Measurements from ENCODE around the gene C1R.
"Not testable (repeated sequence)": the region's sequence is repeated elsewhere in the genome, so short reads cannot be mapped to it uniquely, and the experiment has no call there.

The C1R gene

DNA sequence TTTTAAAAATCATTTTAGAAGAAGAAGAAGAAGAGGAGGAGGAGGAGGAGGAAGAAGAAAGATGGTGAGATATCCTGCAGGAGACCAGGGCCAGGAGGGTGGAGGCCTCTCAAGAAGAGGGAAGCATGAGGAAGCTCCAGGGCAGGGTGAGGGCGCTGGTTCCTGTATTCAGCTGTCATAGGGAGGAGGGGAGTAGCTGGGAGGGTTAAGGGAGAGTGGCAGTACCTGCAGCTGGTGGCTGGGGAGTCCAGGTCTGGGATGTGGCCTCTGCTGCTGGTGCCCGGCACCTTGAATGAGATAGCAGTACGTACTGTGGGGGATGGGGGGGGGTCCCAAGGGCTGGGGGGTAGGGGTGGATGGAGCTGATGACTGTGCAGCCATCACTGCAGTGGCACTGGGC is 26.6 kb upstream of the C1R start:
- no peak for DNase-seq

DNA sequence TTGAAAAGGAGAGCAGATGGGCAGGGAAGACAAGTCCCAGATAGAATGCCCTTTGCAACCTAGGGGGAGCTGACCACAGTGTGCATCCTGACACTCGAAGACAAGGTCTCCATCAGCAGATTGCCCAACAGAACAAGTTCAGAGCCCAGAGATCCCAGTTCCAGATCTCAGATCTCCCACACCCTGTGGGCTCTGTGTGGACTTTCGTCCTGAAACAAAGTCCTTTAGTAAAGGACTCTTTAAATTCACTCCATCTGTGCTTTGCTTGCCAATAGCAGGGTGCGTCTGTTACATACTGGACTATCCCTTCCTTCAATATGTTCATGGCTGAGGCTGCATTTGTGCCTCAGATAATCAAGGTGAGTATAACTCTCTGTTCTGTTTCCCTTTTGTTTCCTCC is 25.4 kb upstream of the C1R start:
- no peak for DNase-seq

DNA sequence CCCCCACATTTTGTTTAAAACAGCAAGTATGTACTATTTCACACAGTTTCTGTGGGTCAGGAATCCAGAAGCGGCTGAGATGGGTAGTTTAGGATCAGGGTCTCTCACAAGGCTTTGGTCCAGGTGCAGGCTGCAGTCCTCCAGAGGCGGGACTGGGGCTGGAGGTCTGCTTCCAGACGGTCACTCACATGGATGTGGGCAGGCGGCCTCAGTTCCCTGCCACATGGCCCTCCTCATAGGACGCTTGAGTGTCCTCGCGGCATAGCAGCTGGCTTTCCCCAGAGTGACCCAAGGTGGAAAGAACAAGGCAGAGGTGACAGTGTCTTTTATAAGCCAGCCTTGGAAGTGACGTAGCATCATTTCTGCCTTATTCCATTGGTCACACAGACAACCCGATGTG is 24.7 kb upstream of the C1R start:
- no peak for DNase-seq

DNA sequence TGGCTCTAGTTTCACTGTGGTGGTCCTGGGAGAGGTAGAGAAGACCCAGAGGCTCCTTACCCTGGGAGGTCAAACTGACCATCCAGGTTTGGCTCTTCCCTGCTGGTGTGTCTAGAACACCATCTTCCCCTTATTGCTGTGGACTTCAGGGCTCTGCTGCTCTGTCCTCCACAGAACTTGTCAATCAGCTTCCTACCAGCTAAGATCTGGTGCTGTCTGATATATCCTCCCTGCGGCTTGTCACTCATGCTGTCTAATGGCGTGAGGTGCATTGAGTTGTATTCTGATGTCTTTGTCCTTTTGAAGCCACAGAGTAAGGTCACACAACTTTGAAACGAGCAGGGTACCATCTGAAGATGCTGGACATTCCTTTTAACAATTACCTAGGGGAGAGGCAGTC is 24.0 kb upstream of the C1R start:
- no peak for DNase-seq

DNA sequence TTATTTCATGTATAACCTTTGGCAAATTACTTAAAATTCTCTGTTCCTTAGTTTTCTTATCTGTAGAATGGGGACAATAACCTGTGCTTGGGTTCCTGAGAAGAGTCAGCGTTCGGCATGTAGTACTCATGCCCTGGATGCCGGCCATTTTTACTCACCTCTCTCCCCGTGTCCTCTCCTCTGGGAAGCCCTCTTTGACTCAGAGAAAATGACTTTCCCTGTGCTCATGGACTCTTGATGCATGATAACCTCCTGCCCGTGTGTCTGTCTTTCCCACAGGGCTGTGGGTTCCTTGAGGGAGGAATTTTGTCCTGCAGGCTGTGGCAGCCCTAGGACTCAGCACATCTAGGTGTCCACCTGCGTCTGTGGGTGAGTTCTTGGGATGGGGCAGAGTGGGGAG is 22.6 kb upstream of the C1R start:
- no peak for DNase-seq

DNA sequence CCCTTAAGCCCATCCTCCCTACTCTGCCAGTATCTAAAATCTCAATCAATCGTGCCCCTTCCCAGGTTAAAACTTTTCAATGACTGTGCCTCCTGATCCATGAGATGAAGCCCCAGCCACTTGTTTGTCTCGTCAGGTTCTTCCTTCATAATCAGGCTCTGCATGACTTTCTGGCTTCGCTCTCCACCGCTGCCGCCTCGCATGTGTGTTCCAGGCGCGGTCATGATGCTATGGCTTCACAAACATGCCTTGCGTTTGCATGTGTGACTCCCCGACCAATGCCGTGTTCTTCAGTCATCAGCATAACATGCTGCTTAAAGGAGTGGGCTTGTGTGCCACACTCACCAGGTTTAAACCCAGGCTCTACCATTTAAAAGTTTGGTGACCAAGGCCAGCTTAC is 21.8 kb upstream of the C1R start:
- DNase-seq, result no peak

DNA sequence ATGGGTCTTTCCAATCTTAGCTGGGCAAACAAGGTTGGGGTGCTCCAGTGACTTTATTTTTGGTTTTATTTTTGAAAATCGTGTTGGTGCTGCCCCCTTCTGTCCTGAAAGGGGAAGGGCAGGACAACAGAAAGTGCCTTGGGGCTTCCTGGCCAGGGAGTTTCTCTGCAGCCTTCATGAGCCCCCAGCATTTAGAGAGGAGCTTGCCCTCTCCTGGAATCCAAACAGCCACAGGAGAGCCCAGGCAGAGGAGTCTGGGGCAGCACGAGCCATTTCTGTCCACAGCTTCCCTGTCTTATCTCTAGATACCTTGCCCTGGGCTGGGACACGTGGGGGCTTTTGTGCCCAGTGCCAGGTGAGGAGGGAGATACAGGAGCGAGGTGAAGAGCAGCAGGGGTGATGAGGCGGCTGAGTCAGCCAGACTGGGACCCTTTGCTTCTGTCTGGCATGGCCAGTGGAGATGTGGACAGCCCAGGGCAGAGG is 21.2 kb upstream of the C1R start:
- DNase-seq, result peak; percentile 60

DNA sequence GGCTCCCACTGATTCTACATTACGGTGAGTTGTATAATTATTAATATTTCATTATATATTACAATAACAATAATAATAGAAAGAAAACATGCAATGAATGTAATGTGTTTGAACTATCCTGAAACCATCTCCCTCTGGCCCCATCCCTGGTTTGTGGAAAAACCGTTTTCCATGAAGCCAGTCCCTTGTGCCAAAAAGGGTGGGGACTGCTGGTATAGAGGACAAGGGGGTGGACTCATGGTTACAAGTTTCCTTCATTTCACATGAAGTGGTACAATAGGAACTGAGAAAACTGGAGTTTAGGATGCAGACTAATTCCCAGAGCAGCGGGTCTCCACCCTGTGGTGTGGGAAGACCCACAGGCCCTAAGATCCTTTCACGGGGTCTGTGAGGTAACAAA is 19.8 kb upstream of the C1R start:
- DNase-seq, result no peak

DNA sequence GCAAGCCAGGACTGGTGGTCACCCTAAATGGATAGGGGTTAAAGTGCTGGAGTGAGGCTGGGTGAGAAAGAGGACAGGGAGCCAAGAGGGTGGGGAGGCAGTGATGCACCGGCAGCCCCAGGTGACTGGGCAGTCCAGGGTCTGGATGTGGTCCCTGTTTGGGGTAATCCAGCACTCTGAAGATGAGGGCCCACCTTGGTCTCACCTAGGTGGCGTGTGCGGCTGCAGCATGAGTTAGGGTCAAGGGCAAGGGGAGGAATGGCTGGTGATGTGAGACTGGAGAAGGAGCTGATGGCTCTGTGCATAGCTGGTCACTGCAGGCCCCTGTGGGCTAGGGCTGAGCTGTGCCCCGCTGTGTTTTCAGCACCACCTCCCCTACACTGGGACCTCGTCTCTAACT is 18.4 kb upstream of the C1R start:
- DNase-seq, result no peak

DNA sequence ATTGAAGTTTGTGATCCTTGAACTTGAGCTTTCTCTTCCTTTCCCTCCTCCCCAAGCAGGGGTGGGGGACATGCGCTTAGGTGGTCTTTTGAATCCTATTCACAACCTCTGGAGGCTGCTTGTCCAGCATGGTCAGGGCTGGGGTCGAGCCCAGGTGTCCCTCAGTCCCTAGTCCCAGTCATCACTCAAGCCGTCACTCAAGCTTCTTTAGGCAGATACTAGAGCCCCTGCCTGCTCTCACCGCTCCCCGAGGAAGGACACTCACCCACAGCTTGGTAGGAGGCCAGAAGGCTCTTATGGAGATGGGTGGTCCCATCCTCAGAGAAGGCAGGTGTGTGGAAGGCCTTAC is 17.3 kb upstream of the C1R start:
- DNase-seq, result no peak

DNA sequence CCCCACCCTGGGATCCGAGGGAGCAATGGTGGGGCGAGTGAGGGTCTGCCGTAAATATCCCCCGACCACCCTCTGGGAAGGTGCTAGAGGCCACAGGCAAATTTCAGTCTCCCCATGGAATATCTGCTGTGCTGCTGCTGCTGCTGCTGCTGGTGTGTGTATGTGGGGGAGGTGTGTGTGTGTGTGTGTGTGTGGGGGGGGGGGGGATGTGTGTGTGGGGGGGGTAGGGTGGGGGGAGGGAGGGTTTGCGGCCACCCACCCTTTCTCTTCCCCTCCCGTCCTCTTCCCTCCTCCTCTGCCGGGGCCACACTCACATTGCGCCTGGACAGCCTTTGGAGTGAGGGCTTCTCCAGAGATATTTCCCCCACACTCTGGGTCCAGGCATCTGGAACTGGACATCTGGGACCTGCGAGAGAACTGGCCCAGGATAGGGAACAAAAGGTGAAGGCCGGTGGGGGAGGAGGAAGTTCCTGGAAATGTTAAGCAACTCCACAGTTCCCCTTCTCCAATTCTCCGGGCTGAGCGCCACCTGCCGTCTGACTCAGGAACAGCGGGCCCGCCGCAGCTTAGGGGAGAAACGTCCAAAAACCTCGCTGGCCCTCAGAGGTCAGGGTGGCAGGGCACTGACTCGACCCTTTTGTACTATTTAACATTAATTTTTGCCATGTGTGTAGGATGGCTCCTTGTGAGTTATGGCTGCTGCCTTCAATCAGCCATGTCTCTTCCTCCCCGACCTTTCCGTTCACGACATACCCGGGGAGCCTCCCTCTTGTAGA is 16.7 kb upstream of the C1R start, which contains the start of gene C1RL:
Gene C1RL (minus strand): TSS at position 419 of the 776 bp plus-strand sequence. CDS start 34 bp downstream, at position 385.
- DNase-seq, result peak; percentile 81

DNA sequence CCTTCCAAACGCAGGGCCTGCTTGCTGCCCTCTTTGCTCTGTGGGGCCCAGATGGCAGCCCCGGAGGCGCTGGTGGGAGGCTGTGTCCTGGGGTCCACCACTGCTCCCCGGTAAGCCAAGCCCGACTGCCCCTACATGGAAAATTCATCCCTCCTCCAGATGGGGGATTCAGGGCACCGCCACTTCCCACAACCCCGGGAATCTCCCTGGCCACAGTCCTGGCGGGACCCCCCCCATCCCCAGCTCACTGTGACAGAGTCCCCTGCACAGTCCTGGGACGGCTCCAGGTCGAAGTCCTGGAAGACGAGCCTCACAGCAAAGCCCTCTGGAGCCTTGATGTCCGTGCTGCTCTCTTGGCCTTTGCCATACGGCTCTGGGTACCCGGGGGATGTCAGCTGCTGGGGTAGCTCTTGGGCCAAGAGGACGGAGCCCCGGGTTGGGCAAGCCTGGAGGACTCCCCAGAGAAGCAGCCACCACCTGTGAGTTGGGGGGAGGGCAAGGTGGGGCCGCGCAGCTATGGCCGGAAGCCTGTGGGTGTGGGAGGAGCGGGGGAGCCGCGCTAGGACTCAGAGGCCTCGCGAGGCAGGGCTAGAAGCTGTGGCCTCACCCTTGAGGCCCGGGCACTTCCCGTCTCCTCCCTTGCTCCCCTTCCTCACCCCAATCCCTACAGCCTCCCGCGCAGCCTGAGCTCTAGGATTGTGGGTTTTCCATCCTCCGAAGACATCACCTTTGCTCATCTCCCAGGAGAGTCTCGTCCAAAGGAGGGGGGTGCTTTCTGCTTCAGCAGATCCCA is 16.0 kb upstream of the C1R start:
- DNase-seq, result peak; percentile 77

DNA sequence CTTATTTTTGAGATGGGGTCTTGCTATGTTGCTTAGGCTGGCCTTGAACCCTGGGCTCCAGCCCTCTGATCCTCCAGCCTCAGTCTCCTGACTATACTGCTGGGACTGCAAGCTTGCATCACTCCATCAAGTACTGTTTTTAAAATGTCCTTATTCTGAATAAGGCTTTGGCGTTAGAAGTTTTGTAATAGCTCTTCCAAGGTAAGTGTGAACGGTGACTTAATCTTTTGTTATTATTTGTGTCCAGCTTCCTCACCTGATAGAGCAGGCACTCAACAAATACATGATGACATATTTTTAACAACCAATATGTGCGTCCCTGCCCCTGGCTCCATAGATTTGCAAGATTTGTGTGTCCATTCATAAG is 15.4 kb upstream of the C1R start:
- DNase-seq, result peak; percentile 17

DNA sequence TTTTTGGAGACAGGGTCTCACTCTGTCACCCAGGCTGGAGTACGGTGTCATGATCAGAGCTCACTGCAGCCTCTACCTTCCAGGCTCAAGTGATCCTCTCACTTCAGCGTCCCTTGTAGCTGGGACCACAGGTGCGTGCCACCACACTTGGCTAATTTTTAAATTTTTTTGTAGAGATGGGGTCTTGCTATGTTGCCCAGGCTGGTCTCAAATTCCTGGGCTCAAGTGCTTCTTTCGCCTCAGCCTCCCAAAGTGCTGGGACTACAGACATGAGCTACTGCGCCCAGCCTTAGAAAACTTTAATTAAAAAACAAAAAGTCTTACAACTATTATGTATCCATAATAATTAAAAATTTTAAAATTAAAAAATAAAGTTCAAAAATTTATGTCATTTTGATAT is 14.9 kb upstream of the C1R start:
- not testable (repeated sequence) for DNase-seq

DNA sequence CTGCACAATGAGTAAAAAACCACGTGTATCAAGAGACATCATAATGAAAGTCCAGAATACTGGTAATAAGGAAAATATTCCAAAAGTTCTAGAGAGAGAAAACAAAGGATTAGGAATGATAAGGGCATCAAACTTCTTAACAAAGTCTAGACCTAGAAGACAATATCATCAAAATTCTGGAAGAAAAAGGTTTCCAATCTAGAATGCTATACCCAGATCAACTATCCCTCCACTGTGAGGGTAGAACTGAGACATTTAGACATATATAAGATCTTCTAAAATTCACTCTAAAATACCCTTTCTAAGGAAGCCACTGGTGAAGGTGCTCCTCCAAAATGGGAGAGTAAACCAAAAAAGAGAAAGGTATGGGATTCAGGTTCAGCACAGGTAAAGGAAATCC is 13.8 kb upstream of the C1R start:
- DNase-seq, result no peak

DNA sequence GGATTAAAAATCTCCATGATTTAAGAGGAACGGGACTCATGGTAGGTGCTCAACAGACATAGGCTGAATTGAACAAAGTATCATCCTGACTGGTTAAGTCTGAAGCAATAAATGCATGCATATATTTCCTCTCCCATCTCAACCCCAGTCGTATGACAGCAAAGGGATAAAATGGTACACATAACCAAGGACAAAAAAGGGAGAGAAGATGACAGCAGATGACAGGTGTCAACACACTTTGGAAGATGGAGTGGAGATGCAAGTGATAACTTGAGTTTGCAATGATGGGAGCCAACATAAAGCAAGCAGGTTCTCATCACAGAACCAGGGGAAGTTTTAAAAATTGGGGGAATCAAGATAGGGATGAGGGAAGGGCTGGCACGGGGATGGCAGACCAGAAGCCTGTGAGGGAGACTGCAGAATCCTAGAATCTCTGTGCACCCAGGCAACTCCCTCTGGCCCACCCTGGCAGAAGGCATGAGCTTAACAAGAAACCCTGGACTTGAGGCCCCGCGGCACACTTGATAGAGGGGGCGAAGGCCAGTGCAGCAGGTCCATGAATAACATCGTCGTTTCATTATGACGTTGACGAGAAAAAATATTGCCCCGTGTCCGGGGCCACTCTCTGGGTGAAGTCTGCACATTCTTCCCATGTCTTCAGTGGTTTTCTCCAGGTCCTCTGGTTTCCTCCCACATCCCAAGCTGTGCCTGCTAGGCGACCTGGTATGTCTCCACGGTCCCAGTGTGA is 11.8 kb upstream of the C1R start:
- no peak for DNase-seq

DNA sequence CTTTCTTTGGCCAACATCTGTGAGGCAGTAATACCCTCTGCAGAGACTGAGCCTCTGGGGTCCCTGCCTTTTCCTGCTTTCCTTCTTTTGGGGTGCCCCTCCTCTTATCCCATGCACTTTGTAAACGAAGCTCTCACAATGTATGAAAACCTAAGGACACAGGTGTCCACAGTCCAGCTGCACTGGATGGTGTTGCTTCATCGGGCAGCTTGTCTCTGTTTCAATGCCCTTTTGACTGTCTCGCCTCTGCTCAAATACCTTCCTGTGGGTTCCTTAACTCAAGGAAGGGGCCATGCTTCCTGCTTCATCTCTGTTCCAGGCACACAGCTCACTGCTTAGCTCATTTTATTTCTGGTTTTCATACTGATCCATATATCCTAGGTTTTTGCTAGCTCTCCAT is 10.3 kb upstream of the C1R start:
- no peak for DNase-seq

DNA sequence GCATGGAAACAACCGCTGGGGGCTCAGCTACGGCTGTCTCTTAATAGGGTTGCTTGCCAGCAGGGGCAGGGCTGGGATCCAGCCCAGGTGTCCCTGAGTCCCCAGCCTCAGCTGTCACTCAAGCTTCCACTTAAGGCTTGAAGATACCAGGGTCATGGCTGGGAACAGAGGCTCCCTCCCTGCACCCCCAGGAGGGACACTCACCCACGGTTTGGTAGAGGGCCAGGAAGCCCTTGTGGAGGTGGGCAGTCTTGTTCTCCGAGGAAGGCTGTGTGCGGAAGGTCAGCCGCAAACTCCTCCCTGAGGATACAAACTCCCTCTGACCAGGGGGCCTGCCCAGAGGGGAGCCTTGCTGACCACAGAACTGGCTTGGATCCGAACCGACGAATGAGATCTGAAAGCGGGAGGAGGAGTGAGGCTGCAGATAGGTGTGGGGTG is 9.5 kb upstream of the C1R start:
- no peak for DNase-seq

DNA sequence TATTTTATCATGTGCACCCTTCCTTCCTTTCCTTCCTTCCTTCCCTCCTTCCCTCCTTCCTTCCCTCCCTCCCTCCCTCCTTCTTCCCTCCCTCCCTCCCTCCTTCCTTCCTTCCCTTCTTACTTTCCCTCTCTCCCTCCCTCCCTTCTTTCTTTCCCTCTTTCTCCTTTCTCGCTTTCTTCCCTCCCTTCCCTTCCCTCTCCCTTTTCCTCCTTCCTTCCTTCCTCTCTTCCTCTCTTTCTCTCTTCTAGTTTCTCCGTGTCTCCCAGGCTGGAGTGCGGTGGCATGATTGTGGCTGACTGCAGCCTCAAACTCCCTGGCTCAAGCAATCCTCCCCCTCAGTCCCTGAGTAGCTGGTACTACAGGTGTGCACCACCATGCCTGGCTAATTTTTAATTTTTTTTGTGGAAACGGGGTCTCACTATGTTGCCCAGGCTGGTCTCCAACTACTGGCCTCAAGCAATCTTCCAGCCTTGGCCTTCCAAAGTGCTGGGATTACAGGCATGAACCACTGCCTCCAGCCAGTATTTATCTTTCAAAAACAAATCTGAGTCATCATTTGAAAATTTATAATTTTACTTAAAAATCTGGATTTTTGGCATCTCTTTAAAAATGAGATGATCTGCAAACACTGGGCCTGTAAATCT is 8.9 kb upstream of the C1R start:
- DNase-seq, result no peak

DNA sequence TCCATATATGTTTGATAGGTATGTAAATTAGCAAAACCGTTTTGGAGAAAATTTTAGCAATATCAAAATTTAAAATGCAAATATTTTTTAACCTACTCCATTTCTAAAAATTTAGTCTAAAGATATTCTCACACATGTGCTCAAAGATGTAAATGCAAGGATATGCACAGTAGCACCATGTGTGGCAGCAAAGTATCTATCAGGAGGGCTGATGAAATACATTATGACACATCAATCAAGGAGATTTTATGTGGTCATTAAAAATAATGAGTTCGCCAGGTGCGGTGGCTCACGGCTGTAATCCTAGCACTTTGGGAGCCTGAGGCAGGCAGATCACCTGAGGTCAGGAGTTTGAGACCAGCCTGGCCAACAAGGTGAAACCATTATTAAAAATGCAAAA is 8.0 kb upstream of the C1R start:
- no peak for DNase-seq

DNA sequence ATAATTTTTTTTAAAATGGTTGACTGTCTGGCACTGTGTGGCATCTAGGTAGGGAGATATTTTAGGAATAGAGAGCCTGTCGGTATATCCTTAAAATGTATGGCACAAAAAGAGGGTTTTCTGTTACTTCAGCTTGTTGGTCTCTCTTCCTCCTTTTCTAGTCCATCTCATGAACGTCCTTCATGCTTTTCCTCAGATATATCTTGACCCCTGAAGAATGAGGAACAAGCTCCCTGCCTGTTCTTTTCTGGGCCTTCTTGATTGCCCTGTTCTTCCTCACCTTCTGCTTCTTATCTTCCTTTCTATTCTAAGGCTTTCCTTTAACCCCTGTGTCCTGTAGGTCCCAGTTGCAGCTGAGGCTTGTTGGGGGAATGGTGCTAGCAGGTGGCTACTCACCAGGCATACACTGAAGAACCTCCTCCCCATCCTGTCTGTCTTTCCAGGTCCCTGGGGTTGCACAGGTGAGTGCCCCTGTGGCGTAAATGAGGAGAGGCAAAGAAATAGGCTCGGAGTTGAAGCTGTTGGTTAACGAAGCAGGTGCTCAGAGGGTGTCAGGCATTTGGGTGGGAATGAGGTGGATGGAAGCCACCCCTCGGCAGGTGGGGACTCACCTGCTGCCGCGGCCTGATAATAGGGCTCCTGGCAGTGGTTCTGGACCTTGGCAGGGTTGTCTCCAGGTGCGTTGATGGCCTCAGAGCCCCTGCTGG is 7.2 kb upstream of the C1R start:
- no peak for DNase-seq

DNA sequence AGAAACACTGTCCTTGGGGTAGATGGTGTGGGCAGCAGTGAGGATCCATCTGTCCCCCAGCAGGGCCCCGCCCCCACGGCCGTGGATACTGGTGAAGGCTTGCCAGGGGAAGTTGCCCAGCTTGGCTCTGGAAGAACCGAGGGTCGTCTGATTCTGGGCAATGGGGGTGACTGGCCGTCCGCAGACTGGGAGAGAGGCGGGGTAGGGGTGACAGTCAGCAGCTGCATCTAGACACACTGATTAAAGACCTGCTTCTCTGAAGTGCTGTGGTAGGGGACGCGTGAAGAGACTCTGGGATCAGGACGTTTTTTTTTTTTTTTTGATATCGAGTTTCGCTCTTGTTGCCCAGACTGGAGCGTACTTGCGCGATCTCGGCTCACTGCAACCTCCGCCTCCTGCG is 4.7 kb upstream of the C1R start:
- peak; percentile 59 for DNase-seq
